ELF-1 (cell line): ENCODE results near the gene CRISPLD2.
"Not testable (repeated sequence)": the region's sequence is repeated elsewhere in the genome, so short reads cannot be mapped to it uniquely, and the experiment has no call there.

ENCODE experiments used
- DNase-seq: peaks from one replicate; pipeline ENCODE4 v3.0.0-alpha.2; 2016; ENCODE audit warnings: low read depth, low spot score

Gene CRISPLD2

GRCh38 chr16:84839956-84840355 is 20.2 kb downstream of the CRISPLD2 start:
- DNase-seq, result no peak

DNA sequence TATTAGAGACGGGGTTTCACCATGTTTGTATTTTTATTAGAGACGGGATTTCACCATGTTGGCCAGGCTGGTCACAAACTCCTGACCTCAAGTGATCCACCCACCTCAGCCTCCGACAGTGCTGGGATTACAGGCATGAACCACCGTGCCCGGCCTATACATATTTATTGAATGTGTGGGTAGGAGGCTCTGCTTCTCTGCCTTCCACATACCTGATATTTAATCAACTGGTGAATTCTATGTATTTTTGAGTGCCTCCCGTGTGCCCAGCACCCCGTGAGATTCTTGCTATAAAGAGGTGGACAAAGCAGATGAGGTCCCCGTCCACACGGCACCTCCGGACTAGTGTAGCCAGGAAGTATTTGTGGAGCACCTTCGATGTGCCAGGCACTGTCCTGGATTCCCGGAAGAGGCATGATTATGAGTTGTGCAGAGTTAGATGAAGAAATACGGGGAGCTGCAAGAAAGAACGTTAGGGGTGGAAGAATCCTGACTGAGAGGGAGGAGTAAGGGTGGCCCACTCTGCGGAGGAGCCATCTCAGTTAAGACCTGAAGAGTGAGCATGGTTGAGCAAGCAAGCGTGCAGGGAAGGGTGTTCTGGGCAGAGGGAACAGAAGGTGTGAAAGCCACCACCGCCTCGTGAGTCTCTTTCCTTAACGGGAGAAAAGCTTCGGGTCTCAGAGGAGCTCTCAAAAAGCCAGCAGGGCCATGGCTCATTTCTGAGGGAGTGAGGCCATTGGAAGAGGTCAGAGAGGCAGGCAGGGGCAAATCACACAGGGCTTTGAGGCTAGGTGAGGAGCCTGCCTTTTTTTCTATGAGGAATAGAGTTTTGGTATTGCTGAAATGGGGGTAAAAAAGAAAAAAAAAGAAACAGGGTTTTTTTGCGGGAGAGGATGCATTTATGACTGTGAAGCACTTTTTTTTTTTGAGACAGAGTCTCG is 21.2 kb downstream of the CRISPLD2 start:
- DNase-seq, result no peak

GRCh38 chr16:84841787-84842300 is 22.1 kb downstream of the CRISPLD2 start:
- peak; percentile 96 for DNase-seq

GRCh38 chr16:84842516-84843148 is 22.8 kb downstream of the CRISPLD2 start:
- DNase-seq, result peak; percentile 40

GRCh38 chr16:84843149-84844048 is 23.6 kb downstream of the CRISPLD2 start:
- peak; percentile 53 for DNase-seq

- no peak for DNase-seq
Measured at GRCh38 chr16:84844049-84844350, 24.2 kb downstream of the CRISPLD2 start.

DNA sequence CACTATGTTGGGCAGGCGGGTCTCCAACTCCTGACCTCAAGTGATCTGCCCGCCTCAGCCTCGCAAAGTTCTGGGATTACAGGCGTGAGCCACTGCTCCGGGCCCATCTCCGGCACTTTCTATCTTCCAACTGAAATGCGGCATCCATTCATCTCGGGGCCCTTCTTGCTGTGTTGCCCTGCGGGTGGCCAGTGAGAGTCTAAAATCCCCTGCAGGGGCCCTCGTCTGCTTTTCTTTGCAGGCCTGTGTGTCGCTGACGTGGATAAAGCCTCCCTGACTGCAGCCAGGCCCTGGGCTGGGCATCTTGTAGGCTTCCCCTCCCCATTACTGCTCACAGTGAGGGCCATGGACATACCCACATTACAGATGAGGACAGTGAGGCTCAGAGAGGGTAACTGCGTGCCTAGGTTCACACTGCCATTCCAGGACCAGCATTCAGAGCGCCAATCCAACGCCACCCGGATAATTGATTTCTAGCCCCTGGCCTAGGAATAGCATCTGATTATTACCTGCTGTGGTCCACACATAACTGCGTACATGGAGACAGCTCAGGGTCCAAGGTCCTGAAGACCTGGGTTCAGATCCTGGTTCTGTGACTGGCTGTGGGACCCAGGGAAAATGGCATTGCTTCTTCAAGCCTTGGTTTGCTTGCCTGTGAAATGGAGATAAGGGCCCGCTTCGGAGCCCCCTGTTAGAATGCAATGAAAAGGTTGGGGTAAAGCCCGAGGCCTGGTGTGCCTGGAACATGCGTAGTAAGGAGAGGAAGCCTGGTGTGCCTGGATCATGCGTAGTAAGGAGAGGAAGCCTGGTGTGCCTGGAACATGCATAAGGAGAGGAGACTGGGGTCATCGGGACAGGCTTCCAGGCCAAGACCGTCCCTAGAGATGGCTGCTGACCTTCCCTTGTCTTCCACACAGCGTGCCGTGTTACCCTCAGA is 25.0 kb downstream of the CRISPLD2 start:
- DNase-seq, result peak; percentile 81

DNA sequence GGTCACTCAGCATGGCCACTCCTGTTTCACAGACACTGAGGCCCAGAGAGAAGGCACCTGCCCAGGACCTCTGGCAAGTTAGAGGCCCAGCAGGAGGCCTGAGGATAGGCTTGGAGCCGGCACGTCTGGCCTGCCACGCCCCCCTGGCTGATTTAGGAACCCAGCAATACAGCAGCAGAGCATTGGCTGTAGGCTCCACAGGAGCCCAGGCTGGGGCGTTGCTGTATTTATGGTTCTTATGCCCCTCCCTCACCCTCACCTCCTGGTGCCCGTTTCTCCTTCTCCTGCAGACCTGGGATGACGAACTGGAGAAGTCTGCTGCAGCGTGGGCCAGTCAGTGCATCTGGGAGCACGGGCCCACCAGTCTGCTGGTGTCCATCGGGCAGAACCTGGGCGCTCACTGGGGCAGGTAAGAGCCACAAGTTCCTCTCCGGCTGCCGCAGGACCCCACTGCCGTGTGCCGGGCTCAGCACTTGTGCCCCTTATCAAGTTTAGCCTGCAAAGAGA is 25.8 kb downstream of the CRISPLD2 start:
- DNase-seq, result peak; percentile 83

DNA sequence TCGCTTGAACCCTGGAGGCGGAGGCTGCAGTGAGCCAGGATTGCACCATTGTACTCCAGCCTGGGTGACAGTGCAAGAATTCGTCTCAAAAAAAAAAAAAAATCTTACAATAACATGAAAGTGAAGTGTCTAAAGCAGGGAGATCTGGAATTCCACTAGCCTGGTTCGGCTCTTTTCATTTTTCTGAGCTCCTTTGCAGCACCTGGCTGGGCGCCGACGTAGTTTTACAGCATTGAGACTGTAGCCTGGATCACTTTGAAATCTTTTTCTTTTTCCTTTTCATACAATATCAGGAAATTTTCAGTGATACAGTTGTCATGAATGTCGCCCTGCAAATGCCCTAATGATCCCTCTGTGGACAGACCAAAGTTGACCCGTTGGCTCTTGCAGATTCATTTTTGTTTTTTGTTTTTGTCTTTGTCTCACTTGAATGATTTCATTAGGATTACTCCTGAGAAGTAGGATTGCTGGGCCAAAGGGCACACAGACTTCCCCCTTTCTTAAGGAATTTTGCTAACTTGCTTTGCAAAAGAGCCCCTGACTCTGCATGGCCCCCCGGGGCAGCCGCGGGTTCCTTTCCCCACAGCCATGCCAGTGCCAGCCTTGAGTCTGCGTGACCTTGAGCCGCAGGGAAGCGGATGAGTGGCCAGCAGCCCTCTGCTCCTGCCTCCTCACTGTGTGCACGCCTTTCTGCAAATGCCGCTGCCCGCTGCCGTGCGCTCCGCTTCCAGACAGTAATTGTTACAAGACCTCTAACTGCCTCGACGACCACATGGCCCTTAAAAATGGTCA is 28.0 kb downstream of the CRISPLD2 start:
- DNase-seq, result no peak

DNA sequence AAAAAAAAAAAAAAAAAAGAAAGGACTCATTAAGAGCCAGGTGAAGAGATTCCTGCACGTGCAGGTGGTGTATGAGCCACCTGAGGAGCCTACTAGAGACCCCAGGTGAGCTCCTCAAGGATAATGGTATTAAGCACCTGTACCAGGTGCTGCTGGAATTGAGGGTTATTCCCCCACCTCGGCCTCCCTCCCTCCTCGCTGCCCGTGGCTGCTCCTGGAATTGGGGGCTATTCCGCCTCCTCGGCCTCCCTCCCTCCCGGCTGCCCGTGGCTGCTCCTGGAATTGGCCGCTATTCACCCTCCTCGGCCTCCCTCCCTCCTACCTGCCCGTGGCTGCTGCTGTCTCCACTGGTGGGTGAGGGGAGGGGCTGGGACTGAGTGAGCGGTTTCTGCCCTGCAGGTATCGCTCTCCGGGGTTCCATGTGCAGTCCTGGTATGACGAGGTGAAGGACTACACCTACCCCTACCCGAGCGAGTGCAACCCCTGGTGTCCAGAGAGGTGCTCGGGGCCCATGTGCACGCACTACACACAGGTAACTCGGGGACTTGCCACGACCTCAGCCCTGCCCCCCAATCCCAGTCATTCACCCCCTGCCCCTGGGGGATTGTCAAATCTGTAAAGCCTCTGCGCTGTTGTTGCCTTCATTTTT is 29.3 kb downstream of the CRISPLD2 start:
- DNase-seq, result peak; percentile 59

DNA sequence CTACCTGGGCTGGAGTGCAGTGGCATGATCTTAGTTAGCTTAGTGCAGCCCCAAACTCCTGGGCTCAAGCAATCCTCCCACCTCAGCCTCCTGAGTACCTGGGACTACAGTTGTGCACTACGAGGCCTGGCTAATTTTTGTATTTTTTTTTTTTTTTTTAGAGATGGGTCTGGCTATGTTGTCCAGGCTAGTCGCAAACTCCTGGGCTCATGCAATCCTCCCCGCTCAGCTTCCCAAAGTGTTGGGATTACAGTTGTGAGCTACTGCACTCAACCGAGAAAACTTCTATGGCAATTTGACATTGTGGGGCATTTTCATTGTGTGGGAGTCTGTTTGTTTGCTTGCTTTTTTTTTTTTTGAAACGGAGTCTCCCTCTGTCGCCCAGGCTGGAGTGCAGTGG is 30.0 kb downstream of the CRISPLD2 start:
- no peak for DNase-seq

- no peak for DNase-seq
Measured at GRCh38 chr16:84850714-84851113, 30.9 kb downstream of the CRISPLD2 start.

DNA sequence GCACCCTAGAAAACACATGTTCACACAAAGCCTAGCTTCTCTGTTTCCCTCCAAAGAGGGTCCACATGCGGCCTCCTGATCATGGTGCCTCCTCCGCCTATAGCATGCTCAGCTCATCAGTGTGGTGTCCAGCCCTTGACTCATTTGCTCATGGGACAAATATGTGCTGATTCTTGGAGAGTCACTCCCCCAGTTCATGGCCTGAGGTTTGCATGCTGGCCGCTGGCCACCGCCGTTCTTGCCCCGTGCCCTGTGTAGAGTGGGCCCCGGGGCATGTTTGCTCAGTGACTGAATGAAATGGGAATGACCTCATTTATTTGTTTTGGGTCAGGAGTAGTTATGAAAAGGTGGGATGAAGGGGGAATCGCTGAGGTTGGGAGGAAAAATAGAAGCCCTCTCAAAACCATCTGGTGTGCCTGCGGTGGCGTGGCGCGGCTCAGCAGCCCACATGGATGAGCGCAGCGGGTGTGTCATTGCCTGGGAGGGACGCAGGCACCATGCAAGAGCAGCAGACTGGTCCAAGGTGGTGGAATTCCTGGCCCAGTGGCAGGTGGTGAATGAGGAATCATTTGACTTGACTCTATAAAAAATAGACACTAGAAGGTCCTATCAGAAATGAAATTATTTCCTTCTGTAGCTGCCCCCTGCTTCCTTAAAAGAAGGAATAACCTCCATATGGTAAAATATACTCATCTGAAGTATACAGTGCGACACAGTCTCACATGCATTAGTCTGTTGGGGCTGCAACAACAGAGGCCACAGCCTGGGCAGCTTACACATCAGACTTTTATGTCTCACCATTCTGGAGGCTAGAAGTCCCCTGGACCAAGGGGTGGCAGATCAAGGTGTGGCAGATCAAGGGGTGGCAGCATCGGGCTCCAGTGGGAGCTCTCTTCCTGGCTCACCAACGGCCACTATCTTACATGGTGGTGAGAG is 31.7 kb downstream of the CRISPLD2 start:
- DNase-seq, result peak; percentile 75

GRCh38 chr16:84853534-84853933 is 33.7 kb downstream of the CRISPLD2 start:
- DNase-seq, result no peak

- no peak for DNase-seq
Measured at GRCh38 chr16:84854759-84855158, 35.0 kb downstream of the CRISPLD2 start.

GRCh38 chr16:84855435-84856202 is 35.8 kb downstream of the CRISPLD2 start:
- not testable (repeated sequence) for DNase-seq

DNA sequence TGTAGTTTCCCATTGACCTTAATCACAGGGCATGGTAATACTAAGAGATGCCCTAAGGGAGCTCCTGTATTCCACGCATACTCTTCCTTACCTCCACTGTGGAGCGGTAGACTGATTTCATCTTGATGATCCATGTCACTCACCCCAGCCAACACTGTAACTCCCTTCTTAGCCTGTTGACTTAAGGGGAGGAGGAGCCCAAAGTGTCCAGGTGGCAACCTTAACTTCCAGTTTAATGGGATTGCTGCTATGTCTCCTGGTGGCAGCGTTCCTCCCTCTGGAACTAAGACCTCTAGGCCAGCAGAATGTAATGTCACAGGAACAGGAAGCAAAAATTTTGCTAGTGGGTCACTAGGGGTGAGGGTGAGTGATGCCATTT is 36.4 kb downstream of the CRISPLD2 start:
- DNase-seq, result not testable (repeated sequence)
